ENCODE measurements around the gene CLEC4M.
"Not testable (repeated sequence)": the region's sequence is repeated elsewhere in the genome, so short reads cannot be mapped to it uniquely, and the experiment has no call there.

The CLEC4M gene

GRCh38 chr19:7811989-7812388 lies 48.9 kb downstream of the CLEC4M start:
- DNase-seq (ENCODE audit: low read depth in 2 of 2): no peak

- no peak for DNase-seq (ENCODE audit: low read depth in 2 of 2)
These were observed 52.3 kb downstream of the CLEC4M start for GRCh38 chr19:7815325-7815724.

GRCh38 chr19:7816040-7816439 lies 53.0 kb downstream of the CLEC4M start:
- not testable (repeated sequence) for DNase-seq (ENCODE audit: low read depth in 2 of 2)

- DNase-seq (ENCODE audit: low read depth in 2 of 2): no peak
These were observed 54.8 kb downstream of the CLEC4M start for GRCh38 chr19:7817801-7818200.

- DNase-seq (ENCODE audit: low read depth in 2 of 2): no peak
These were observed 55.8 kb downstream of the CLEC4M start for GRCh38 chr19:7818806-7819205.

Data from stimulated activated CD8-positive, alpha-beta memory T cell treated with anti-CD3 and anti-CD28 coated beads, Interleukin-2, amount 100 ng/mL, for 48 hours (primary cell).